ENCODE results near the gene SCO2. TPM values are rescaled to one million over a fixed set of nuclear protein-coding genes. Genes with fewer than 3 reads are reported as not detected.

Gene SCO2
- total RNA-seq, 1 donor from 2014 or later = 0.52 TPM

DNA sequence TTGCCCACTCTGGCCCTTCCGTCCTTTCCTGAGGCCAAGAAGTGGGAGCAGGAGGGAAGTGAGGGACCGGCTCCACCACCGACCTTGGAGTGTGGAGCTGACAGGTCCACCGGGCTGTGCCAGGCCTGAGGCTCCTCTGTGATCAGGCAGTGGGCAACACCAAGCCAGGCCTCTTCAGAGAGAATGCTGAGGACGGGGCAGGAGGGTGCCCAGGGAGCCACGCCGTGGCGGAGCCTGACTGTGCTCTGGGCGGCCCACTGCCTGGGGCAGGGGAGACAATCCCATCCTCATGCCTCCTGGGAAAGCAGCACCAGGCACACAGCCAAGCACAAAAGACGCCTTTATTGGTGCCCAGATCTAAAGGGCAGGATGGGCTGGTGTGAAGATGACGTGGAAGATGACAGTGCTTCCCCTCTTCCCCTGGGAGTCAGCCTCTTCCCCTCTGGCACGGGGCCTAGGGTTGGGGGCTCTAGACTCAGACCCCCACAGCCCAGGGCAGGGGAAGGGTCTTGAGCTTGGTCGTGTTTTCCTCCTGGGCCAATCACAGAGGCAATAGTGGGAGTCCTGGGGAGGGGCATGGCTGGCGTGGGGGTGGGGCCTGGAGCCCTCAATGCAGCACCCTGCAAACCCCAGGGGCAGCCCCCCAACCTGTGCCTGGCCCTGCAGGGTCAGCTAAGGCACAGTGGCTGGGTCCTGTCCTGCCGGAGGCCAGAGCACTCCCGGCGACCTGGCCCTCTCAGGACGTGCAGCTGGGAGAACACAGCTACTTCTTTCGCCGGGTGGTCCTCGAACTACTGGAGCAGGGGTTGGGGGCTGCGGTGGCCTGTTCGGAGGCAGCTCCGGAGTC is 22.5 kb downstream of the SCO2 start:
- H3K27me3 ChIP-seq (ENCODE audit: control insufficient read depth in 3 of 3, insufficient read depth in 3 of 3, low read length in 3 of 3) = peaks cover 0 to 4% (median under 1%) of the 10 kb centered on the region in 3 donors
- peaks cover 10 to 19% (median 11%) of the 10 kb centered on the region in 3 donors for H3K4me1 ChIP-seq (ENCODE audit: control insufficient read depth in 3 of 3, insufficient read depth in 3 of 3, low read length in 3 of 3)
- H3K9me3 ChIP-seq (ENCODE audit: control insufficient read depth in 3 of 3, low read length in 3 of 3) = no peaks in the 10 kb centered on the region
- no peak overlapping the region for H3K9ac ChIP-seq (ENCODE audit: low read depth in 1 of 3, low read length in 3 of 3)
- H3K4me3 ChIP-seq (ENCODE audit: low read length in 3 of 3) = no peak overlapping the region
- H3K36me3 ChIP-seq (ENCODE audit: control insufficient read depth in 3 of 3, insufficient read depth in 3 of 3, low read length in 3 of 3) = peaks cover 12 to 24% (median 22%) of the 10 kb centered on the region in 3 donors
- no peak overlapping the region for H3K27ac ChIP-seq (ENCODE audit: low read depth, low read length)

DNA sequence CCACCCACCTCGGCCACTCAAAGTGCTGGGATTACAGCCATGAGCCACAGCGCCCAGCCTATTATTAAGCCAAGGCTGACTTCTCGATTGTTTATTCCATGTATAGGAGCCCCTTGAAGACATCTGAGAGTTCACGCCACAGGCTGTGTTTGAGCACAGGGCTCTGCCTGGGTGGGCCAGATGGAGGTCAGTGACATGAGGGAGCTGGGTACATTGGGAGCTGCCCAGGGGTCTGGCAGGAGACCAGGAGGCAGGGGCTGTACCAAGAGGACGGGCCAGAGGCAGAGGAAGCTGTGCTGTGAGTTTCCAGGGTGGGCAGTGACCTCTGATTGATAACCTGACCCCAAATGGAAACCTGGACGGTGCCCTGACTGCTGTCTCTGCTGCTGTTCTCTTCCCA is 23.3 kb downstream of the SCO2 start:
- Histone ChIP-seq H3K4me1 (ENCODE audit: control insufficient read depth in 3 of 3, insufficient read depth in 3 of 3, low read length in 3 of 3) (peaks cover 10 to 15% (median 10%) of the 10 kb centered on the region in 3 donors), H3K36me3 (ENCODE audit: control insufficient read depth in 3 of 3, insufficient read depth in 3 of 3, low read length in 3 of 3) (peaks cover 12 to 24% (median 22%) of the 10 kb centered on the region in 3 donors), H3K4me3 (ENCODE audit: low read length in 3 of 3) (no peak overlapping the region), H3K9ac (ENCODE audit: low read depth in 1 of 3, low read length in 3 of 3) (no peak overlapping the region), H3K9me3 (ENCODE audit: control insufficient read depth in 3 of 3, low read length in 3 of 3) (no peaks in the 10 kb centered on the region), H3K27me3 (ENCODE audit: control insufficient read depth in 3 of 3, insufficient read depth in 3 of 3, low read length in 3 of 3) (peaks cover 0 to 4% (median 4%) of the 10 kb centered on the region in 3 donors), H3K27ac (ENCODE audit: low read depth, low read length) (no peak overlapping the region)

DNA sequence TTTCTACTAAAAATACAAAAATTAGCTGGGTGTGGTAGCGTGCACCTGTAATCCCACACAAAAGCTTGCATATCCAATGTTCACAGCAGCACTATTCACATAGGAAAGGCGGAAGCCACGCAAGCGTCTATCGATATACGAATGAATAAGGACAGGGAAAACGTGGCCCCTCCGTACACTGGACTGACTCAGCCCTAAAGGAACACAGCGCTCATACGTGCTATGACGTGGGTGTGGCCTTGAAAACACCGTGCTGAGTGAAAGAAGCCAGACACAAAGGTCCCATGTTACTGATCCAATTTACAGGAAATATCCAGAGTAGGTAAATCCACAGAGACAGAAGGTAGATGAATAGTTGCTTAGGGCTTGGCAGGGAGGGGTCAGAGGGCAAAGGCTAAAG is 24.9 kb downstream of the SCO2 start:
- Histone ChIP-seq H3K27ac (ENCODE audit: low read depth, low read length) (no peak overlapping the region), H3K9ac (ENCODE audit: low read depth in 1 of 3, low read length in 3 of 3) (no peak overlapping the region), H3K9me3 (ENCODE audit: control insufficient read depth in 3 of 3, low read length in 3 of 3) (no peaks in the 10 kb centered on the region), H3K4me3 (ENCODE audit: low read length in 3 of 3) (no peak overlapping the region), H3K36me3 (ENCODE audit: control insufficient read depth in 3 of 3, insufficient read depth in 3 of 3, low read length in 3 of 3) (peaks cover 10 to 18% (median 14%) of the 10 kb centered on the region in 3 donors), H3K4me1 (ENCODE audit: control insufficient read depth in 3 of 3, insufficient read depth in 3 of 3, low read length in 3 of 3) (no peaks in the 10 kb centered on the region), H3K27me3 (ENCODE audit: control insufficient read depth in 3 of 3, insufficient read depth in 3 of 3, low read length in 3 of 3) (peaks cover 0 to 4% (median 4%) of the 10 kb centered on the region in 3 donors)

DNA sequence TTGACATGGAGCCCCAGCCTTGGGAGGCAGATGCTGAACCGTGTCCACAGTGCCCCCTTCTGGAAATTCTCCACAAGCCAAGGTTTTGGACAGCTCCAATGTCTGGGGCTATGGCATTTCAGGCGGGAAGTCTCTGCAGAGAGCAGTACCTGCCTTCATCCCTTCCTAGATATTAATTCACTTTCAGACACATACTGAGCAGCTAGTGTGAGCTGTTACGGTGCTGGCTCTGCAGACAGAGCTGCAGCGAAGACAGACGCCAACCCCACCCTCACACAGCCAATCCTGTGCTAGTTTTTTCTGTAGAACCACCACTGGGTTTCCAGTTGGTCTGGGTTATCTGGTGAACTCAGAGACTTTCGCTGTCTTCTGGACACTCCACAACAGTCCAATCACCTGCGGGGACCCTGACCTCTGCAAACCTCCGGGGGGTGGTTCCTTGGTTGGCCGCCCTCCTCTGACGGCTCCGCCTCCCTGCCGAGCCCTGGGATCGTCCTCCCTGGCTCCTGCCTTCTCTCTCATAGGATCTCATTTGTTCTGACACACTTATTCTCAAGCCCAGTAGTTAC is 27.0 kb downstream of the SCO2 start:
- H3K9me3 ChIP-seq (ENCODE audit: control insufficient read depth in 3 of 3, low read length in 3 of 3) = no peaks in the 10 kb centered on the region
- H3K27ac ChIP-seq (ENCODE audit: low read depth, low read length) = no peak overlapping the region
- H3K4me1 ChIP-seq (ENCODE audit: control insufficient read depth in 3 of 3, insufficient read depth in 3 of 3, low read length in 3 of 3) = no peaks in the 10 kb centered on the region
- no peak overlapping the region for H3K4me3 ChIP-seq (ENCODE audit: low read length in 3 of 3)
- peaks cover 0 to 4% (median 4%) of the 10 kb centered on the region in 3 donors for H3K27me3 ChIP-seq (ENCODE audit: control insufficient read depth in 3 of 3, insufficient read depth in 3 of 3, low read length in 3 of 3)
- H3K36me3 ChIP-seq (ENCODE audit: control insufficient read depth in 3 of 3, insufficient read depth in 3 of 3, low read length in 3 of 3) = peaks cover 3 to 7% (median 4%) of the 10 kb centered on the region in 3 donors
- no peak overlapping the region for H3K9ac ChIP-seq (ENCODE audit: low read depth in 1 of 3, low read length in 3 of 3)

DNA sequence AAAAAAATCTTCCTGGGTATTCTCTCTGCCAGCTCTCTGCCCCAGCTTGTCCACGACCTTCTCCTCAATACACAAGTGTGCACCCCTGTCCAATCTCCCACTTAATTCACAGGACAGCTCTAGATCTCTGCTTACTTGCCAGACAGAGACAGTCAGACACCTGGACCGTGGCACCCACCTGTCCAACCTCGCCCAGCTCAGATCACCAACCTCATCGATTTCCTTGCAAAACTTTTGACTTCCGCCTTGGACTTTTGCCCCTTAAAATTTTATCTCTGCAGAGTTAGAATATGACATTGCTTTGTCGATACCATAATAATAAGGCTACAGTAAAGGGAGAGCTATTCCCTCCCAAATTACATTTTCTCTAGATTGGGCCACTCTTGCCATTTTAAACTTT is 28.3 kb downstream of the SCO2 start:
- Histone ChIP-seq H3K36me3 (ENCODE audit: control insufficient read depth in 3 of 3, insufficient read depth in 3 of 3, low read length in 3 of 3) (peaks cover 0 to under 1% (median under 1%) of the 10 kb centered on the region in 3 donors), H3K4me1 (ENCODE audit: control insufficient read depth in 3 of 3, insufficient read depth in 3 of 3, low read length in 3 of 3) (no peaks in the 10 kb centered on the region), H3K27ac (ENCODE audit: low read depth, low read length) (no peak overlapping the region), H3K9me3 (ENCODE audit: control insufficient read depth in 3 of 3, low read length in 3 of 3) (no peaks in the 10 kb centered on the region), H3K4me3 (ENCODE audit: low read length in 3 of 3) (no peak overlapping the region), H3K9ac (ENCODE audit: low read depth in 1 of 3, low read length in 3 of 3) (no peak overlapping the region), H3K27me3 (ENCODE audit: control insufficient read depth in 3 of 3, insufficient read depth in 3 of 3, low read length in 3 of 3) (peaks cover 0 to 4% (median 4%) of the 10 kb centered on the region in 3 donors)

DNA sequence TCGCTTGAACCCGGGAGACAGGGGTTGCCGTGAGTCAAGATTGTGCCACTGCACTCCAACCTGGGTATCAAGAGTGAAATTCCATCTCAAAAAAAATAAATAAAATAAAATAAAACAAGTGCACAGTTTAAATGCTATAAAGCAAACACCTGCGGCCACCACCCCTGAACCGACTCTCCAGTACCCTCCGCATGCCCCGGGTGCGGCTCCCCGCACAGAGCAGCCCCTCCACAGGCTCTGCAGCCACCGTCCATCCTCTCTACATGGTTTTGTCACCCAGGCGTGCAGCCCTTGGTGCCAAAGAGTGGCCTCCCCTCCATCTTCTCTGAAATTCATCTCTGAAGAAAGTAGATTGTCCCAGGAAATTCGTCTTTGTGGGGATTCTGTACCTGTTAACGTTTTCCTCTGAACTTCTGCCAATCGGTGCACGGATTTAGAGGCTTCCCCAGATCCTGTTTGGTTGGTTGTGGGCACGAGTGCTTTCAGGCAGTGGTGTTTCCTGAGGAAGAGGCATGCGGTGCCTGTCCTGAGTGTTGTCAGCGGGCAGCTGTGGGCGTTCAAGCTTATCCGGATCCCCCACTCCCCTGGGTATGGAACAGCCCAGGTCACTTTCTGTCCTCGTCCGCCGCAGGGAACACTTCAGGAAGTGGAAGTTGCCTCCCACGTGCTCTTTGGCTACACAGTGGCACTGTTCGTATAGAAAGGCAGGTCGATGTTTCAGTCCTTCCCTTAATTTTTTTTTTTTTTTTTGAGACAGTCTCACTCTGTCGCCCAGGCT is 34.7 kb downstream of the SCO2 start:
- no peak overlapping the region for H3K27ac ChIP-seq (ENCODE audit: low read depth, low read length)
- no peaks in the 10 kb centered on the region for H3K4me1 ChIP-seq (ENCODE audit: control insufficient read depth in 3 of 3, insufficient read depth in 3 of 3, low read length in 3 of 3)
- H3K9ac ChIP-seq (ENCODE audit: low read depth in 1 of 3, low read length in 3 of 3) = no peak overlapping the region
- no peaks in the 10 kb centered on the region for H3K36me3 ChIP-seq (ENCODE audit: control insufficient read depth in 3 of 3, insufficient read depth in 3 of 3, low read length in 3 of 3)
- H3K27me3 ChIP-seq (ENCODE audit: control insufficient read depth in 3 of 3, insufficient read depth in 3 of 3, low read length in 3 of 3) = peaks cover 3 to 26% (median 22%) of the 10 kb centered on the region in 3 donors
- no peak overlapping the region for H3K4me3 ChIP-seq (ENCODE audit: low read length in 3 of 3)
- no peaks in the 10 kb centered on the region for H3K9me3 ChIP-seq (ENCODE audit: control insufficient read depth in 3 of 3, low read length in 3 of 3)

DNA sequence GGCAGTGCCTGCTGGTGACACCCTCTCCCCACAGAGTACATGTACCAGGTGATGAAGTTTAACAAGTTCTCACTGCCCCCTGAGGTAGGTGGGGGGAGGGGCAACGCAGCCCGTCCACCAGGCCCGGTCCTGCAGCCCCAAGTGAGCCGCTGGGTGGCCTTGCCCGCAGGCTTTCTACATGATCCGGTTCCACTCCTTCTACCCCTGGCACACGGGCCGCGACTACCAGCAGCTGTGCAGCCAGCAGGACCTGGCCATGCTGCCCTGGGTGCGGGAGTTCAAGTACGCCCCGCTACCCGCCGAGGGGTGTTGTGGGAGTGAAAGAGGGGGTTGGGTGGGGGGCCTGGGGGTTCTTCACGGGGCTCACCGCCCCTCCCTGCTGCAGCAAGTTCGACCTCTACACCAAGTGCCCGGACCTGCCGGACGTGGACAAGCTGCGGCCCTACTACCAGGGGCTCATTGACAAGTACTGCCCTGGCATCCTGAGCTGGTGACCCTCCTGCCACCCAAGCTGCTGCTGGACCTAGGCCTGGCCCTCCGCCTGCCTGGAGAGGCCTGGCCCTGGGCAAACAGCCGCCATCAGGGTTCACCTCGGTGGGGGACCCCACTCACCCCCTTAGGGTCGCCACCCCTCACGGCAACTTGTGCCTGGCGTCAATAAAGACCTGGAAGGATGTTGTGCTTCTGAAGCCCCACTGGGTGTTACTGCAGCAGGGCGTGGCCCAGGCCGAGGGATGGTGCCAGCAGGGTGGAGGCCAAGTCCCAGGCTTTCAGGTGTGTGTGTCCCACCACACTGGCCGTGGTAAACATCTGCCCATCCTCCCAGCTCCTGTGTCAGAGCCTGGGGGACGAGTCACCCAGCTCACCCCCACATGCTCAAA is 35.8 kb downstream of the SCO2 start:
- H3K36me3 ChIP-seq (ENCODE audit: control insufficient read depth in 3 of 3, insufficient read depth in 3 of 3, low read length in 3 of 3) = no peaks in the 10 kb centered on the region
- no peak overlapping the region for H3K4me3 ChIP-seq (ENCODE audit: low read length in 3 of 3)
- peaks cover 9 to 30% (median 29%) of the 10 kb centered on the region in 3 donors for H3K27me3 ChIP-seq (ENCODE audit: control insufficient read depth in 3 of 3, insufficient read depth in 3 of 3, low read length in 3 of 3)
- H3K27ac ChIP-seq (ENCODE audit: low read depth, low read length) = no peak overlapping the region
- H3K9ac ChIP-seq (ENCODE audit: low read depth in 1 of 3, low read length in 3 of 3) = no peak overlapping the region
- no peaks in the 10 kb centered on the region for H3K4me1 ChIP-seq (ENCODE audit: control insufficient read depth in 3 of 3, insufficient read depth in 3 of 3, low read length in 3 of 3)
- H3K9me3 ChIP-seq (ENCODE audit: control insufficient read depth in 3 of 3, low read length in 3 of 3) = no peaks in the 10 kb centered on the region

DNA sequence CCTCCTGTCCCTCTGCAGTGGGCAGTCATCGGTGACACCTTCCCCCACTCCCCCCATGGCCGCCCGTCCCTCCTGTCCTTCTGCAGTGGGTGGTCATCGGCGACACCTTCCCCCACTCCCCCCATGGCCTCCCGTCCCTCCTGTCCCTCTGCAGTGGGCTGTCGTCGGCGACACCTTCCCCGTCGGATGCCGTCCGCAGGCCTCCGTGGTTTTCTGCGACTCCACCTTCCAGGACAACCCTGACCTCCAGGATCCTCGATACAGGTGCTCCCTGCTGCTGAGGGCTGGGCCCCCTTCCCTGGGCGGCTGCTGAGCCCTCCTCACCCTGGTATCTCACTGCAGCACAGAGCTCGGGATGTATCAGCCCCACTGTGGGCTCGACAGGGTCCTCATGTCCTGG is 36.5 kb downstream of the SCO2 start:
- Histone ChIP-seq H3K27me3 (ENCODE audit: control insufficient read depth in 3 of 3, insufficient read depth in 3 of 3, low read length in 3 of 3) (peaks cover 13 to 33% (median 33%) of the 10 kb centered on the region in 3 donors), H3K36me3 (ENCODE audit: control insufficient read depth in 3 of 3, insufficient read depth in 3 of 3, low read length in 3 of 3) (no peaks in the 10 kb centered on the region), H3K9ac (ENCODE audit: low read depth in 1 of 3, low read length in 3 of 3) (no peak overlapping the region), H3K27ac (ENCODE audit: low read depth, low read length) (no peak overlapping the region), H3K4me3 (ENCODE audit: low read length in 3 of 3) (no peak overlapping the region), H3K9me3 (ENCODE audit: control insufficient read depth in 3 of 3, low read length in 3 of 3) (no peaks in the 10 kb centered on the region), H3K4me1 (ENCODE audit: control insufficient read depth in 3 of 3, insufficient read depth in 3 of 3, low read length in 3 of 3) (no peaks in the 10 kb centered on the region)

DNA sequence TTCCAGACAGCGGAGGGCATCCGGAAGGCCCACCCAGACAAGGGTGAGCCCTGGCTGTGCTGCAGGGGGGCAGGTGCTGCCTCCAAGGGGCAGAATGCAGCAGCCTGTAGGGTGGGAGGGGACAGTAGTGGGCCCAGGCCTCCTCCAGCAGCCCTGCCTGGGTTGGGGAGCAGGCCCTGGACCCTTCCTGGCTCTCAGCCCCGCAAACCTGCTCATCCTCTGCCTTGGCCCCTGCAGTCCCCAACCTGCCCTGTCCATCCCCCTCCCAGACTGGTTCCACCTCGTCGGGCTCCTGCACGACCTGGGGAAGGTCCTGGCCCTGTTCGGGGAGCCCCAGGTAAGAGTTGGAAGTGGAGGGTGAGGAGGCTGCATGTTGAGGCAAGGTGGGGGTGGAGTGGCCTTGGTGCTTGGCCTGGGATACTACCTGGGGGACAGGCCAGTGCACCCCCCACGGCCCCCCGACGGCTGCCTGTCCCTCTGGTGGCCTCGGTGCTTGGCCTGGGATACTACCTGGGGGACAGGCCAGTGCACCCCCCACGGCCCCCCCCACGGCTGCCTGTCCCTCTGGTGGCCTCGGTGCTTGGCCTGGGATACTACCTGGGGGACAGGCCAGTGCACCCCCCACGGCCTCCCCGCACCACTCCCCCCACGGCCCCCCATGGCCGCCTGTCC is 37.3 kb downstream of the SCO2 start:
- no peaks in the 10 kb centered on the region for H3K36me3 ChIP-seq (ENCODE audit: control insufficient read depth in 3 of 3, insufficient read depth in 3 of 3, low read length in 3 of 3)
- H3K9ac ChIP-seq (ENCODE audit: low read depth in 1 of 3, low read length in 3 of 3) = no peak overlapping the region
- no peak overlapping the region for H3K27ac ChIP-seq (ENCODE audit: low read depth, low read length)
- H3K9me3 ChIP-seq (ENCODE audit: control insufficient read depth in 3 of 3, low read length in 3 of 3) = no peaks in the 10 kb centered on the region
- no peak overlapping the region for H3K4me3 ChIP-seq (ENCODE audit: low read length in 3 of 3)
- H3K27me3 ChIP-seq (ENCODE audit: control insufficient read depth in 3 of 3, insufficient read depth in 3 of 3, low read length in 3 of 3) = peaks cover 20 to 41% (median 41%) of the 10 kb centered on the region in 3 donors
- no peaks in the 10 kb centered on the region for H3K4me1 ChIP-seq (ENCODE audit: control insufficient read depth in 3 of 3, insufficient read depth in 3 of 3, low read length in 3 of 3)
